GM19467 (cell line): ENCODE measurements around the gene MAD1L1.

ENCODE experiments used
- ATAC-seq: cut with Tn5 transposase; IDR thresholded peaks from one replicate; pipeline ENCODE4 v1.9.1; 2021; ENCODE audit warnings: mild to moderate bottlenecking, moderate library complexity; ENCODE audit not compliant: unreplicated experiment

MAD1L1 gene

DNA sequence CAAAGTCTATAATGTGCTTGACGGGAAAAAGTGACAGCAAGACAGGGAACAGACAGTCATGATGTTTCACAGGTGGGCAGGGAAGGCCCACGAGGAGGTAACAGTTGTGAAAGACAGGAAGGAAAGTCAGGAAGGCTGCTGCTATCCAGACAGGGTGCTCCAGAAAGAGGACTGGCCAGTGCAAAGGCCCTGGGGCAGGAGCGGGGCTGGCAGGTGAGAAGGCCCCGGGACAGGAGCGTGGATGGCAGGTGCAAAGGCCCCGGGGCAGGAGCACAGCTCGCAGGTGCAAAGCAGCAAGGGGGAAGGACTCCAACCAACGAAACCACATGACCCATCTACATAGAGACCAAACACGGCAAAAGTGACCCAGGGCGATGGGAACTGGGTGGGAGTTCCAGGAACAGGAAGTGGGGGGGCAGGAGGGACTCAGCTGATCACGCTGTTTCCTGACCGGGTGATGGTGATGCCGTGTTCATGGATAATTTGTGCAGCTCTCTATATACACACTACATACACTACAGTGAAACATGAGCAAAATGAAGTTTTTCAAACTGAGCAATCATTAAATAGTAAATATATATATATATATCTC is 138.2 kb downstream of the MAD1L1 start:
- no peak for ATAC-seq

DNA sequence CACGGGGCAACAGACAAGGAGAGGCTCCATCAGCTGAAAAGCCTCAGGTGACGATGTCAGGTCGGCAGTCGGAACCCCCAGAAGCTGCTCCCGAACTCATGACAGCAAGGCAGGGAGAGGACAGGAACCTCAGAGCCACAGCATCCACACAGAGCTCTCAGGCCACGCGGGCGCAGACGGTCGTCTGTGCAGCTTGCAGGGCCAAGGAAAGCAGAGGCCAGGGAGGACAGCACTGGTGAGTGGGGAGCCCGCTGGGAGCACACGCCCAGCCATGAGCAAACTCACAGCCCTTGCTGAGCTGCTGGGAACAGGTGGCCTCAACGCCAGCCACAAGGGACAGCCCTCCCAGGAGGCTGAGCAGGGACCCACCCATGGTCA is 138.9 kb downstream of the MAD1L1 start:
- no peak for ATAC-seq

DNA sequence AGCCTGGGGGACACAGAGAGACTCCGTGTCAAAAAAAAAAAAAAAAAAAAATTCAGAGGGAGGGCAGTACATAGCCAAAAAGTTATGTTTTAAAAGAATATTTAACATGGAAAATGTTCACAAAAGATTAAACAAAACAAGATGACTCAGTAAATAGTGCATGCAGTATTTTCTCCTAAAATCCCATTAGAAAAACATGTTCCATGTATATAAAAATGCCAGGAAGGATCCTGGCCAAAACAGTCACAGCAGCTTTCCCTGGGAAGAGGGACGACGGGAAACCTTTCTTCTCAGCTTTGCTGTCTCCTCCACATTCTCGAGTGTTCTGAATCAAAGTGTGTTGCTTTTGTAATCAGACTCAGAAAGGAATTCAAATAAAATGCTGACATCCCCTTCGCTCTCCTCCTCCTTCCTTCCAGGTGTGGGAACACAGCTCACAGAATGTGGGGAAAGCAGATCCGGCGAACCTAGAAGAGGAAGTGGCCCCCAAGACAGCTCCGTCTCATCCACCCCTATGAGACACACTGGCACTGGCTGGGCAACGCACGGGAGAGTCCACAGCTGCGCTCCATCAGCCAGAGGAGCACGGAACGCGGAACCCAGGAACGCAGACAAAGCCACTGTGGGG is 139.4 kb downstream of the MAD1L1 start:
- no peak for ATAC-seq

DNA sequence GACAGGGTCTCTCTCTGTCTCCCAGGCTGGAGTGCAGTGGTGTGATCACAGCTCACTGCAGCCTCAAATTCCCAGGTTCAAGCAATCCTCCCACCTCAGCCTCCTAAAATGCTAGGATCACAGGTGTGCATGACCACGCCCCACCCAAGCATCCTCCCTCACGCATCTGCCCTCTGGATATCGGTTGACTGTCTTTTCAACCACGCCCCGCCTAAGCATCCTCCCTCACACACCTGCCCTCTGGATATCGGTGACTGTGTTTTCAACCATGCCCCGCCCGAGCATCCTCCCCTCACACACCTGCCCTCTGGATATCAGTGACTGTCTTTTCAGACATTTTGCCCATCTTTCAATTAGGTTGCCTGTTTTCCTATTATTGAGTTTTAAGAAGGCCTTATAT is 140.5 kb downstream of the MAD1L1 start:
- ATAC-seq = no peak

DNA sequence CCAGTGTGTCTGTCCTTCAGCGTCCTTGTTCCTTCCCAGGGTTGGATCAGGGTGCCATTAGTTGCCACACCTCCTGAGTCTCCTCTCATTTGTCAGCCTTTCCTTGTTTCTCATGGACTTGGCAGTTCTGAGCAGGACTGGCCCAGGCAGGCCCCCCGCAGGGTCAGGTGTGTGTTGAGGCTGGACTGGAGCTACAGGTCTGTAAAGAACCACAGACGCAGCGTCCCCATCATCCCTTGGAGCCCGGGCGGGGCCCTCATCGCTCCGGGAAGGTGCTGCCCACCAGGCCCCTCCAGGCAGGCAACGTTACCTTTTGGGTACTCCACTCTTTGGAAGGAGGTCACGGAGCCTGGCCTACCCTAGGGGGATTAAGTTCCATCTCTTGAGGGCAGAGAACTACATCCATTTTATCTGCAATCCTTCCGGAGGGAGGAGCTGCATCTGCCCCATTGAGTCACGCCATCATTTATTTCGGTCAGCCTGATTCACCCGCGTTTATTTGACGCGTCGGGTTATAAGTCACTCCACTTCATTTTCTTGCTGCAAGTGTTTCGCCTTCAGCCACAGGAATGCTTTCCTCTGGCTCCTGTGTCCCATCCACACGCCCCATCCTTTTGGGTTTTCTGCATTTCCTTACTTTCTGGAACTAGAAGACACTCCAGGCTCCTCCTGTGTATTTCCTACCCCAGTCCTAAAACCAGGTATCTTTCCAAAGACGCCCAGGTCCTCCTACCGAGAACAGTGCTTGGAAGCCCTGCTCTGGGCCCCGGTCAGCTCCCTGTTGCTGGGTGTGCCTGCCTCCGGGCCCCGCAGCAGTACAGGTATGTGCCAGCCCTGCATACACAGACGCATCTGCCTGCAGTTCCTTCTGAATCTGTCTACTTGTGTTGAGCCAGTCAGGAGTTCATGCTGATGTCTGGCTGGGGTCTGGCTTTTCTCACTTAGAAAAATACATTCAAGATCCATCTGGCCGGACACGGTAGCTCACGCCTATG is 141.9 kb downstream of the MAD1L1 start:
- ATAC-seq = no peak

DNA sequence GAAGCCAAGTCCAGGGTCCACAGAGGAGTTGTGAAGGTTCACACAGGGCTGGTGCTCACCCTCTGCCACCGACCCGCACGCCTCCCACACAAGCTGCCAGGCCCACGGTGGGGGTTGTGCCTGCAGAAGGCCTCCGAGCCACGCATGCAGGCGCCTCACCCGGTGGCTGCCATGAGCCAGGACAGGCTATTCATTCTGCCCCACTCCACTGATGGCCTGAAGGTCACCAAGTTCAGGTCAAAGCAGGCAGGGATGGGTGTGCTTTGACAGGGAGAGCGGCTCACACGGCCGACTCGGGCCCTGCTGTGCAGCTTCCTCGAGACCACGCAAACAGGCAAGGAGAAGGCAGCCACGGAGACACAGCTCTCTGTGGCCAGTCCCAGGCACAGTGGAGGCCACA is 143.9 kb downstream of the MAD1L1 start:
- ATAC-seq = no peak

DNA sequence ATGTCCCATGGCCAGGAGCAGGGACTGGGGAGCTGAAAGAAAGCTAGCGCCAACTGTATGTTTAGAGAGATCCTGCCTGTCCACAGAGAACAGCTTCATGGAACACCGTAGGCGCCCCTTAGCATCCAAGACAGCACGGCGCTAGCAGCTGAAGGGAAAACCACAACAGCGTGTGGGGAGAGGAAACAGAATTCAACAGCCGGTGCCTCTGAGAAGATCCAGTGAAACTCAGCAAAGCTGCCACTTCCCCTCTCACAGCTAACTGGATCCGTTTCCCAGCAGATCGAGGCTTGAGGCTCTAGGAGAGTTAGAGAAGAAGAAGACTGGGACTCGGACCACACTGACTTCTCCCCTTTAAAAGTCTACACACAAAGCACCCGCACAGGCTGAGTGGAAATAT is 145.0 kb downstream of the MAD1L1 start:
- ATAC-seq = no peak

DNA sequence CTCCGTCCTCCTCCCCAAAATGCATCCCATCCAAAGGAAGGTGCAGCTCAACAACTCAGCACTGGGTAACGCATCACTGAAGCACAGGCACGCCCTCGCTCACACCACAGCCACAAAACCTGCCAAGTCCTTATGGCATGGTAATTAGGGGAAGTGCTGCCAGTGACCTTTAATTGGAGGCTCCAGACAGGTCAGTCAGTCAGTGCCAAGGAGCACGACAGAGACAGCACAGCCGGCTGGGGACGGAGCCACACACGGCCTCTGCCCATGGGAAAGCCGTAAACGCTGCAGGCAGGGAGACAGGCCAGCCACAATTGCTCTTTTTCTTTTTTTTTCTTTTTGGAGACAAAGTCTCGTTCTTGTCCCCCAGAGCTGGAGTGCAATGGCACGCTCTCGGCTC is 146.5 kb downstream of the MAD1L1 start:
- no peak for ATAC-seq

DNA sequence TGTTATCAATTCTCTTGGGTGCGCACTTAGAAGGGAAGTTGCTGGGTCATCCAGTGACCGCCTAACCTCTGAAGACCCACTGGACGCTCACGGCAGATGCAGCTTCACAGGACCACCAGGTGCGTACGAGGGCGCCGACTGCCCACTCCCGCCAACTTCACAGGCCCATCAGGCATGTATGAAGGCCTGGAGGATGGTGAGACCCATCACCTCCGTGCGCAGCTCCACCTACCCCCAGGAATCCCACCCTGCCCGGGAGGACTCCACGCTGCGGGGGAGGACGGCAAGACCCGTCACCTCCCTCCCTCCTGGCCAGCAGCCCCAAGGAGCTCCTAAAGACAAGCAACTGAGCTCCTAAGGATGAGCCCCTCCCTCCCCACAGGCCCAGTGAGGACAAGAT is 146.9 kb downstream of the MAD1L1 start:
- no peak for ATAC-seq

DNA sequence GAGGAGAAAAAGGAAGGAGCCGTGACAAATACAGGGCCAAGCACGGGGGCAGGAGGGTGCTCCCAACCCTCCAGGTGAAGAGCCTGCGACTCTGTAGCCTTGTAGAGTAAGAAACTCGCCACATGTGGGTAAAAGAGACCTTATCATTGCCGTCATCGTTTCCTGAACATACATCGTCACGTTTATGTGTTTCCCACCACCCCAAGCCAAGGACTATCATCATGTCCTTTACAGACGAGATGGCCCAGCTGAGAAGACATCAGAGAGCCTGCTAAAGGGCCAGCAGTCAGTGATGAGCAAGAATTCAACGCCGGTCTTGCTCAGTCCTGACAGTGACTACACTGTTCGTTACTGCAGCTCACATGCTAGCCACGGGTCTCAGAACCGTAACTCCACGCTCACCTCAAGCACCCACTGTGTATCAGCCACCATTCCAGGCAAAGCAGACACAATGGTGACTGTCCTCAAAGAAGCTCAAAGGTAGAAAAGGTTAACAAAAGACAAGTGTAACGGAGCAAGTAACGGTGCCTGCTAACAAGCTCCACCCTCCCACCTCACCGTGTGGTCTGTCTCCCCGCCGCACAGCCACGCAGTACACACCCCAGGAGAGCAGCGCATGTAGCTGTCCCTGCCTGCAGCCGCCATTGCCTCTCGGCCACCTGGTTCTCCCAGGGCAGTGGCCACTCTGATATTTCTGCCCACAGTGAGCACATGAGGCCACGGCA is 147.8 kb downstream of the MAD1L1 start:
- no peak for ATAC-seq

DNA sequence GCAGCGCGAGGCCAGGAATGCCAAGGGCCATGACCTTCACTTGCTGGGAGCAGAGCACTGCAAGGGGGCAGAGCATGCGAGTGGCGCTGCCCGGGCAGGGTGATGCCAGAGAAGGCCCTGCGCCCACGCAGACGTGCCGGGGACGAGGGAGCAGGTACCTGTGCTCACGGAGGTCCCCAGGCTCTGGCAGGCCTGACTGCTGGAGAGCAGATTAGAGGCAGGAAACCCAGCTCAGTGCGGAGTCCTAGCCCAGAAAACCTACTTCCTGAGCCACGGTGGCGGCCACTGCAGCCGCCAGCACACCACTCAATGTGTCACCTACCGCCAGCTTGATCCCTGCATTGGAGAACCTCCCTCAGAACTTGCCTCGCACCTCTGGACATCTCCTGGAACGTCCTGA is 148.4 kb downstream of the MAD1L1 start:
- no peak for ATAC-seq

DNA sequence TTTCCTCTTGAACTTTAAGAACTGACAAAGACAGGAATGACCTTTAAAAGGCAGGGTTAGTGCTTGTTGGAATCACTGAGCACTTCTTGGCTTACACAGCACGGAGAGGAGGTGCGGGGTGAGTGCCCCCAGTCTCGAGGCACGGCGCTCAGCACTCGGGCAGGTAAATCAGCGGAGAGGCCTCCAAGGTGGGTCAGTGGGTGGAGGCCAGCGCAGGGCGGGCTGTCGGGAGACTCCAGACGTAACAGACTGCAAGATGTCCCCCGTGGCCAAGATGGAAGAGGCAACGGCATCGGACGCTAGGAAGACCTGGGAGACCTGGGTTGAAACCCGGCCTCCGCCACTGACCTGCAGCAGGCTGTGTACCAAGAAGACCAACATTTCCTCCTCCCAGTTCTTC is 149.4 kb downstream of the MAD1L1 start:
- ATAC-seq = no peak

DNA sequence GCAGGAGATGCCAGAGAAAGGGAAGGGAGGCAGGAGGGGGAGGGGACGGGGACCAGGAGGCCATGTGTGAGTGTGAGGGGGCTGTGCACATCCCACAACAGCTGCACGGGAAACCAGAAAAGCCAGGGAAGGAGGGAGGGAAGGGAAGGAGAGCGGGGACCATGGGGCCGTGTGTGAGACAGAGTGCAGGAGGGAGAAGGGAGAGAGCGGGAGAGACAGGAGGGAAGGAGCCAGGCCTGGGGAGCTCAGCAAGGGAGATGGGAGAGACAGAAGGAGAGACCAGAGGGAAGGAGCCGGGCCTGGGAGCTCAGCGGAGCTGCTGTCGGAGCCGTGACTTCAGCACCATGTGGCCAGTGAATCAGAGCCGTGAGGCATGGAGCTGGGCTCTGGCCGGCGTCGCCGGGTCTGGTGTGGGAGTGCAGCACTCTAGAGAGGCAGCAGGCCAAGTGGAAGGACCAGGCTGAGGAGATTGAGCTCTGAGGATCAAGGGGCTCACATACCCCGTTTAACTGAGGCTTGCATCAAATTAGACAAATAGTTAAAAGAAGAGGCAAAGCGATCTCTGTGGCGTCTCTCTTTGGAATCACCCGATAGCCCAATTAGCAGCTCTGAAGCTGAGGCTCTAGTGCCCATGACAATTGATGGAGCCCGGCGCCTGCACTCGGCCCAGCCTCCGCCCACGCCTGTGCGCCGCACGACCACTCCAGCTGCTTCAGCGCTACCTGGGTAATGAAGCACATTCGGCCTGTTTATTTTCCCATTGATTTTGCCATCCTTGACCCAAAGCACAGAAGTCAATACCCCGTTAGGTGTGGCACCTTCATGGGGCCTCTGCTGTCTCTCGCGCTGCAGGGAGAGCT is 150.4 kb downstream of the MAD1L1 start:
- ATAC-seq = no peak

DNA sequence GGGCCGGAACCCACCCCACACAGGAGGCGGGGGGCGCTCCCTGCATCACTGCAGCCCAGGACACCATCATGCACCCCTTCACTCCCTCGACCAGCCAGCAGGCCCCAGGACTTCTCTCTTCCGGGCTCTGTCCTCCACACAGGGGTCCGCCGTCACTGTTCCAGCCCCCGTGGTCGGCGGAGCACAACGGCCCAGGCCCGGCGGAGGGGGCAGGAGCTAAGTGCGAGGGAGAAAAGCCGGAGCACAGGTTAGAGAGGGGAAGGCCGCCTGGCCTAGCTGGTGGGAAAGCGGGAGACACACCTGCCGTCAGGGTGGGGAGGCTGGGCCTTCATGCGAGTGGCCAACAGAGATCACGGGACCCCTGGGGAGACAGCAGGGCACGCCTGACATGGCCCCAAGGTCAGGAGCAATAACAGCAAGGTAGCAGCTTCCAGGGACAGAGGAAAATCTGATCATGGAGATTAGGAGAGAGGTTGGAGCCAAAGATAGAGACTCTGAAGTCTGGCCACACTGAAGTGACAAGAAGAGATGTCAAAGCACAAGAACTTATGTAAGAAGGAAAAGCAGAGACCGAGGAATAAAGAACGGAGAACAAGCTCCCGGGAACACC is 151.1 kb downstream of the MAD1L1 start:
- ATAC-seq = no peak

DNA sequence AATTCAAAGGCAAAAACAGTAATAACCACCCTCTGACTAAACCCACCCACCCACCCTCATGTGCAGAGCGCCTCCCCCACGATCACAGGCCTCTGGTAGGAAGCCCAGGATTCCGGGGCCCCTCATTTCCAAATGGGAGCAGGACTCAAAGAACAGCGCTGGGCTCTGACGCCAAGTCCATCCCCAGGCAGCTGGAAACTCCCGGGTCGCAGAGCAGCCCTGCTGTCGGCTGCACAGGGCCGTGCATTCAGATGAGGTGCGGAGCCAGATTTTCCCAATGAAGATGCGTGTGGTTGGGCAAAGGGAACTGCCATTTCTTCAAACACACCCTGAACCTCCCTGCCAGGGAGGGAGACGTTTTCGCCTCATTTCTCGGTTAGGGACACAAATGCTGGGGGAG is 152.3 kb downstream of the MAD1L1 start:
- ATAC-seq = no peak

DNA sequence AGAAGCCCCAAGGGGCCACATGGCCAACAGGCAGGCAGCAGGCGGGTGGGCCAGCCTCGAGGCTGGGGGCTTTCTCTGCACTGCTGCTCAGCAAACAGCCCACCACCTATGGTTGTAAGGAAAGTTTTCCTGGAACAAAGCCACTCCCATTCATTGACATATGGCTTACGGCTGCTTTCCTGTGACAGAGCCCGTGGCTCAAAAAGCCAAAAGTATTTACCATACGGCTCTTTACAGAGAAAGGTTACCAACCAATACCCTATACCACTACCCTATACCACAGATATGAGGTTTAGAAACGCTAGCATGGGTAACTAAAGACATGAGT is 152.7 kb downstream of the MAD1L1 start:
- ATAC-seq = no peak

DNA sequence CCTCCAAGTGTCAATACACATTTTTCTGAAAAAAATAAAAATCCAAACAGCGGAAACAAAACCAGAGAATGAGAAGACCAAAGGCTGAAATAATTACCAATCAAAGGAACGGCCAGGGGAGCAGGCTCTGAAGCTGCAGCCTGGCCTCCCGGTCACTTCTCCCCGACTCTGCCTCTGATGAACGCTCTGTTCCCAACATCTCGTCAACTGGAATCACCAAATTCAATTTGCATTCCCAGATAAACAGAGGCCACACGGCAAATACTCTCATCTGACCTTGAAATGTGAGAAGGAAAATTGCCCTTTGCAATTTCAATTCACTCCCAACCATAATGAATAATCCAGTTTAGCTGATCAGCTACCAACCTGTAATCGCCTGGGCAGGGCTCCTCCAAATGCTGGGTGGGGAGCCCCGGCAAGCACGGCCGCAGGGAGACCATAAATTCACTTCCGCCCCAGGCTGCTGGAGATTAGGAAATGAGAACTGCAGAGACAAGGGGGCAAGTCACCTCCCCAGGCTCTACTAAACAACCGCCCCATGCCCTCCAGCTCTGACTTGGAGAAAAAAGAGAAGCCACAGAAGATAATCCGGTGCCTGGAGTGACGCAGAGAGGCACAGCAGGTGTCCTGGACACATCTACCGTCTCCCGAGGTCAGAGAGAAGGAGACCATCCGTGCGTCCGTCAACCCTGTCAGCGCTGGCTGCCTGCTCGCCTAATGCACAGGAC is 153.2 kb downstream of the MAD1L1 start:
- no peak for ATAC-seq

DNA sequence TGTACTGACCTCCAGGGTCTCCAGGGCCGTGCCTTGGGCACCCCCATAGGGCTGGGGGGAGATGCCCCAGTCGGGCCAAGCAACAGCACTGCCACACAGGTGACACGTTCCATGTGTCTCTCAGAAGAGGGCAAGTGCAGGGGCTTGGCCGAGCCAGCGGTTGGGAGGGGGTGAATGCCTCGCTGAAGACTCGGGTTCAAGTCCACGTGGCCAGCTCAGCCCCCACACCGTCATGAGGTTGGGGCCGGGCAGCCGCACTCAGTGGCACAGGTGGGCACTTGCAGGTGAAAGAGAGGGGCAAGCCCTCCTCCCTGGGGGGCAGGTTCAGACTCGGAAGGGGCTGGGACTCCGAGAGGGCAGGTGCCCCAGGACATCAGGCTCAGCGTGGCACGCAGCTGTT is 153.8 kb downstream of the MAD1L1 start:
- no peak for ATAC-seq

DNA sequence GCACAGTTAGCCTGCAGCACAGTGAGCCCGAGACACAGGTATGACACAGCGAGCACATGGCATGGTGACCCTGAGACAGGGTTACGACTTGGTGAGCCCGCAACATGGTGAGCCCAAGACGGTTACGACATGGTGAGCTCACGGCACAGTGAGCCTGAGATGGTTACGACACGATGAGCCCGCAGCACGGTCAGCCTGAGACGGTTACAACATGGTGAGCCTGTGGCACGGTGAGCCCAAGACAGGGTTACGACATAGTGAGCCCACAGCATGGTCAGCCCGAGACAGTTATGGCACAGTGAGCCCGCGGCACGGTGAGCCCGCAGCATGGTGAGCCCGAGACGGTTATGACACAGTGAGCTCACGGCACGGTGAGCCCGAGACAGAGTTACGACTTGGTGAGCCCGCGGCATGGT is 156.1 kb downstream of the MAD1L1 start:
- ATAC-seq = no peak
